ENCODE data around the gene SCO1. TPM values are rescaled to one million over a fixed set of nuclear protein-coding genes. Genes with fewer than 3 reads are reported as not detected.

Gene SCO1
- total RNA-seq, 1 donor from 2014 or later = 32.9 TPM

DNA sequence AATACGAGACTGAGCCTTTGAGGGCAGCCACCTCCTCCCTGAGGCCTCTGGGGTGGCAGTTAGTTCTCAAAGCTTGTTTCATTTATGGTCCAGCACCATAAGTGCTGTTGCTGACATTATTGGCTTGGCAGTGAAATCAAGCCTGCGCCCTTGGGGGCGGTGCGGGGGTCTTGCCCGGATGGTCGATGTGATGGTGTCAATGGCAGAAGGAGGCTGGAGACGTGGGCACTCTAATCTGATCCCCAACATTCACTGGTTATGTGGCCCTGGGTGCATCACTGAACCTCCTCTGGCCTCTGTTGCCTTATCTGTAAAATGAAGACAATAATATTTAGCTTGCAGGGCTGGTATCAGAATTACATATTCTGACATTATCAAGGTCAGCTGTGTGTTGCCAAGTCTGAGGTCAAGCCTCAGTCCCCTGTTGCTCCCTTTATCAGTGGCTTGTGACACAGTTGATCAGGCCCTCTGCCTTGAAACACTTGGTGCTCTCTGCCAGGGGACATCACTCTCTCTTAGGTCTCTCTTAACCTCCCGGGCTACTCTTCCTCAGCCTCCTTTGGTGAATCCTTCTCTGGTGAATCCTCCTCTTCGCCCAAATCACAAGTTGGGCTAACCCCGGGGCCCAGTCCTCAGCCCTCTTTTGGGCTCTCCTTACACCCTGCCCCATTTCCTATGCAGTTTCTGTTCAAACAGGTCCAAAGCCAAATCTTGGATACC, 44.2 kb upstream of the SCO1 start:
- no peak for DNase-seq (ENCODE audit: low read depth)
- Histone ChIP-seq H3K36me3 (ENCODE audit: control insufficient read depth, insufficient read depth, low read length) (no peaks in the 10 kb centered on the region), H3K27me3 (ENCODE audit: control insufficient read depth, insufficient read depth, low read length) (peaks cover 2% of the 10 kb centered on the region), H3K4me3 (ENCODE audit: low read depth, low read length) (no peak overlapping the region)
- TF ChIP-seq, protein P1, sequence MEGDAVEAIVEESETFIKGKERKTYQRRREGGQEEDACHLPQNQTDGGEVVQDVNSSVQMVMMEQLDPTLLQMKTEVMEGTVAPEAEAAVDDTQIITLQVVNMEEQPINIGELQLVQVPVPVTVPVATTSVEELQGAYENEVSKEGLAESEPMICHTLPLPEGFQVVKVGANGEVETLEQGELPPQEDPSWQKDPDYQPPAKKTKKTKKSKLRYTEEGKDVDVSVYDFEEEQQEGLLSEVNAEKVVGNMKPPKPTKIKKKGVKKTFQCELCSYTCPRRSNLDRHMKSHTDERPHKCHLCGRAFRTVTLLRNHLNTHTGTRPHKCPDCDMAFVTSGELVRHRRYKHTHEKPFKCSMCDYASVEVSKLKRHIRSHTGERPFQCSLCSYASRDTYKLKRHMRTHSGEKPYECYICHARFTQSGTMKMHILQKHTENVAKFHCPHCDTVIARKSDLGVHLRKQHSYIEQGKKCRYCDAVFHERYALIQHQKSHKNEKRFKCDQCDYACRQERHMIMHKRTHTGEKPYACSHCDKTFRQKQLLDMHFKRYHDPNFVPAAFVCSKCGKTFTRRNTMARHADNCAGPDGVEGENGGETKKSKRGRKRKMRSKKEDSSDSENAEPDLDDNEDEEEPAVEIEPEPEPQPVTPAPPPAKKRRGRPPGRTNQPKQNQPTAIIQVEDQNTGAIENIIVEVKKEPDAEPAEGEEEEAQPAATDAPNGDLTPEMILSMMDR (IDR thresholded peaks at IDR 0.05; ENCODE audit: insufficient read depth, low read length, poor library complexity, severe bottlenecking) = no peak

DNA sequence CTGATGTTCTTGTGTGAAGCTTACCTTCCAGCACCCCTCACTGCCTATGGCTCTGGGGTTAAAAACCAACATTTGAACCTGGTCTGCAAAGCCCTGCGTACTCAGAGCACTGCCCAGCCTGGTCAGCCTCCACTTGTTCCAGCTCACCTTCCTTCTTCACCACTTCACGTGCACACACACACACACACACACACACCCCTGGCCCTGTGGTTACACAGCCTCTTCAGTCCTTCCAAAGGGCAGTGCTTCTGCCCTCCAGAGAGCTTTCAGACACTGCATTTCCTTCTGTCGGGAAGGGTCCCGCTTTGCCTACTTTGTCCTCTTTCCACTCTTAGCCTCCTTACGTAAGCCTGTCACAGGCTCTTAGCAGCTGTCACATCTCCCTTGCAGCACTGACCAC, 42.1 kb upstream of the SCO1 start:
- TF ChIP-seq, protein P1 (IDR thresholded peaks at IDR 0.05; ENCODE audit: insufficient read depth, low read length, poor library complexity, severe bottlenecking) = no peak
- Histone ChIP-seq H3K4me3 (ENCODE audit: low read depth, low read length) (no peak overlapping the region), H3K27me3 (ENCODE audit: control insufficient read depth, insufficient read depth, low read length) (peaks cover 2% of the 10 kb centered on the region), H3K36me3 (ENCODE audit: control insufficient read depth, insufficient read depth, low read length) (no peaks in the 10 kb centered on the region)
- no peak for DNase-seq (ENCODE audit: low read depth)

DNA sequence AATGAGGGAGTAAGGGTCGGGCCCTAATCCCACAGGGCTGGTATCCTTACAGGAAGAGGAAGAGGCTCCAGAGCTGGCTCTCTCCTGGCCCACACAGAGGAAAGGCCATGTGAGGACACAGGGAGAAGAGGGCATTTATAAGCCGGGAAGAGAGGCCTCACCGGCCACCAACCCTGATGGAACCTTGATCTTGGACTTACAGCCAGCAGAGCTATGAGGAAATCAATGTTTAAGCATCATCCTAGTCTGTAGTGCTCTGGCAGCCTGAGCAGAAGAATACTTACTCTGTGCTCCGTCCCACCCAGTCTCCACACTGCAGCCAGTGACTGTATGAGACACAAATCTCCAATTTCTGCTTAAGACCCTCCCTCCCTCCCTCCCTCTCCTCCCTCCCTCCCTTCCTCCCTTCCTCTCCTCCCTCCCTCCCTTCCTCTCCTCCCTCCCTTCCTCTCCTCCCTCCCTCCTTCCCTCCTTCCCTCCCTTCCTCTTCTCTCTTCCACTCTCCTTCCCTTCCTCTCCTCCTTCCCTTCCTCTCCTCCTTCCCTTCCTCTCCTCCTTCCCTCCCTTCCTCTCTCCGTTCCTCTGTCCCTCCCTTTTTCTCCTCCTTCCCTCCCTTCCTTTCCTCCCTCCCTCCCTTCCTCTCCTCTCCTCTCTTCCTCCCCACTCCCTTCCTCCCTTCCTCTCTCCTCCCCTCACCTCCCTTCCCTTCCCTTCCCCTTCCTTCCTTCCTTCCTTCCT, 41.4 kb upstream of the SCO1 start:
- no peak for DNase-seq (ENCODE audit: low read depth)
- TF ChIP-seq, protein P1 (IDR thresholded peaks at IDR 0.05; ENCODE audit: insufficient read depth, low read length, poor library complexity, severe bottlenecking) = no peak
- H3K27me3 ChIP-seq (ENCODE audit: control insufficient read depth, insufficient read depth, low read length) = peaks cover 2% of the 10 kb centered on the region
- no peak overlapping the region for H3K4me3 ChIP-seq (ENCODE audit: low read depth, low read length)
- H3K36me3 ChIP-seq (ENCODE audit: control insufficient read depth, insufficient read depth, low read length) = no peaks in the 10 kb centered on the region

DNA sequence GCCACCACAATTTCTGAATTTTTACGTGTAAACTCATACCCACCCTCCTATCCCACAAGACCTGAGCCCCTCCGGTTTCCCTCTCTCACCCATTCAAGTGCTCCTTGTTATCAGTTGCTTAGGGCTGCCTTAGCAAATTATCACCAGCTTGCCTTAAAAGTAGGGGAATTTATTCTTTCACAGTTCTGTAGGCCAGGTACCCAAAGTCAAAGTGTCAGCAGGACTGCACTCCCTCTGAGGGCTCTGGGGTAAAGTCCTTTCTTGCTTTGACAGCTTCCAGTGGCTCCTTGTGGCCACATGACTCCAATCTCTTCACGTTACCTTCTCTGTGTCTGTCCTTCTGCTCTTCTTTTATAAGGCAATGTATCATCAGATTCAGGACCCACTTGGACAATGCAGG, 40.4 kb upstream of the SCO1 start:
- H3K4me3 ChIP-seq (ENCODE audit: low read depth, low read length) = no peak overlapping the region
- no peak for DNase-seq (ENCODE audit: low read depth)
- peaks cover 2% of the 10 kb centered on the region for H3K27me3 ChIP-seq (ENCODE audit: control insufficient read depth, insufficient read depth, low read length)
- no peaks in the 10 kb centered on the region for H3K36me3 ChIP-seq (ENCODE audit: control insufficient read depth, insufficient read depth, low read length)
- TF ChIP-seq, protein P1 (IDR thresholded peaks at IDR 0.05; ENCODE audit: insufficient read depth, low read length, poor library complexity, severe bottlenecking) = no peak

DNA sequence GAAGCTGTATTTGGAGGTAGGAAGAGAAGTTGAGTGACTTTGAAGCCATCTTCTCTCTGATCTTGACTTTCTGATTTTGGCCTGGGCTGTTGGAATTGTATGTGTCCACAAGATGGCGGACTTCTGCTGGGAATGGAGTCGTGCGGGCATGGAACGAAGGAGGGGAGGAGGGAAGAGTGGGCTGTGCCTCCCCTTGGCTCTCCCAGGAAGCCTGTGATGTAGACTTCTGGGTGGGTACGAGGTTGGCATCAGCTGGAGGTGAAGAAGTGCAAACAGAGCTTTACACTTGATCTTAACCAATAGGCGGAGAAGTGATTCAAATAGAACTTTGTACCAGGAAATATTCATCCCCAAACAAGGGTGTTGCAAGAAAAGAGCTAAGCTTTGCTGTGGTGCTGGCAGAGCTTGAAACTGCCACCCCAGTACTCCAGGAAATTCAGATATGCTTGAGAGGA, 39.9 kb upstream of the SCO1 start:
- DNase-seq (ENCODE audit: low read depth) = no peak
- TF ChIP-seq, protein P1 (IDR thresholded peaks at IDR 0.05; ENCODE audit: insufficient read depth, low read length, poor library complexity, severe bottlenecking) = peak; percentile 79
- Histone ChIP-seq H3K36me3 (ENCODE audit: control insufficient read depth, insufficient read depth, low read length) (no peaks in the 10 kb centered on the region), H3K4me3 (ENCODE audit: low read depth, low read length) (no peak overlapping the region), H3K27me3 (ENCODE audit: control insufficient read depth, insufficient read depth, low read length) (peaks cover 2% of the 10 kb centered on the region)

All from kidney epithelial cell (primary cell).